ENCODE results near the gene GRAMD2A.

- TF ChIP-seq EP300 (IDR thresholded peaks at IDR 0.05) (no peak), CTCF (IDR thresholded peaks at IDR 0.05) (no peak)
Observed at GRCh38 chr15:72161361-72162132, 36.0 kb downstream of the GRAMD2A start.
